GM19452 (cell line): ENCODE results near the gene HSPG2.
"Not testable (repeated sequence)": the region's sequence is repeated elsewhere in the genome, so short reads cannot be mapped to it uniquely, and the experiment has no call there.

ENCODE experiments used
- ATAC-seq: cut with Tn5 transposase; IDR thresholded peaks from one replicate; pipeline ENCODE4 v1.9.1; 2021; ENCODE audit not compliant: unreplicated experiment

HSPG2 gene

GRCh38 chr1:21935393-21935804 is 1.7 kb downstream of the HSPG2 start:
- no peak for ATAC-seq

- no peak for ATAC-seq
These were observed 3.5 kb downstream of the HSPG2 start for GRCh38 chr1:21933397-21934248.

- no peak for ATAC-seq
These were observed 5.0 kb downstream of the HSPG2 start for GRCh38 chr1:21932127-21932526.

- ATAC-seq = no peak
These were observed 5.7 kb downstream of the HSPG2 start for GRCh38 chr1:21931171-21932093.

GRCh38 chr1:21930629-21931170 is 6.4 kb downstream of the HSPG2 start:
- ATAC-seq = no peak

- no peak for ATAC-seq
These were observed 7.0 kb downstream of the HSPG2 start for GRCh38 chr1:21930080-21930571.

- ATAC-seq = no peak
These were observed 9.4 kb downstream of the HSPG2 start for GRCh38 chr1:21927533-21928237.

GRCh38 chr1:21926814-21927532 is 10.1 kb downstream of the HSPG2 start:
- no peak for ATAC-seq

GRCh38 chr1:21926065-21926464 is 11.0 kb downstream of the HSPG2 start:
- ATAC-seq = no peak

GRCh38 chr1:21925334-21925940 is 11.7 kb downstream of the HSPG2 start:
- no peak for ATAC-seq

- ATAC-seq = no peak
These were observed 12.6 kb downstream of the HSPG2 start for GRCh38 chr1:21924503-21925005.

GRCh38 chr1:21922090-21923013 is 14.8 kb downstream of the HSPG2 start:
- ATAC-seq = no peak

GRCh38 chr1:21921100-21921875 is 15.8 kb downstream of the HSPG2 start:
- ATAC-seq = no peak

- ATAC-seq = no peak
These were observed 17.6 kb downstream of the HSPG2 start for GRCh38 chr1:21919520-21919919.

- ATAC-seq = not testable (repeated sequence)
These were observed 19.9 kb downstream of the HSPG2 start for GRCh38 chr1:21917239-21917631.

GRCh38 chr1:21916447-21917238 is 20.5 kb downstream of the HSPG2 start:
- ATAC-seq = no peak
